ENCODE measurements around the gene BCL7C.
"Not testable (repeated sequence)": the region's sequence is repeated elsewhere in the genome, so short reads cannot be mapped to it uniquely, and the experiment has no call there.

BCL7C gene

DNA sequence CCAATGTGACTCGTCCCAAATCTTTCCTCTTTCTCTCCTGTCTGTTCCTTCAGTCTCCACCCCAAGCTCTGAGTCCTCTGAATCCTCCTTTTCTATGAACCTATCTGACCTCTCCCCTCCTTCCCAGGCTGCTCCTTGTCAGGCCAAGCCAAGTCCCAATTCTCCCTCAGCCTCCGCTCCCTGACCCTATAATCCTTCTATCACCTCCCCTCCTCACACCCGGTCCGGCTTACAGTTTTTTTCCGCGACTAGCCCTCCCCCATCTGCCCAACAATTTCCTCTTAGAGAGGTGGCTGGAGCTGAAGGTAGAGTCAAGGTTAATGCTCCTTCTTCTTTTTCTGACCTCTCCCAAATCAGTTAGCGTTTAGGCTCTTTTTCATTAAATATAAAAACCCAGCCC lies 33.1 kb downstream of the BCL7C start:
- not testable (repeated sequence) for DNase-seq

DNA sequence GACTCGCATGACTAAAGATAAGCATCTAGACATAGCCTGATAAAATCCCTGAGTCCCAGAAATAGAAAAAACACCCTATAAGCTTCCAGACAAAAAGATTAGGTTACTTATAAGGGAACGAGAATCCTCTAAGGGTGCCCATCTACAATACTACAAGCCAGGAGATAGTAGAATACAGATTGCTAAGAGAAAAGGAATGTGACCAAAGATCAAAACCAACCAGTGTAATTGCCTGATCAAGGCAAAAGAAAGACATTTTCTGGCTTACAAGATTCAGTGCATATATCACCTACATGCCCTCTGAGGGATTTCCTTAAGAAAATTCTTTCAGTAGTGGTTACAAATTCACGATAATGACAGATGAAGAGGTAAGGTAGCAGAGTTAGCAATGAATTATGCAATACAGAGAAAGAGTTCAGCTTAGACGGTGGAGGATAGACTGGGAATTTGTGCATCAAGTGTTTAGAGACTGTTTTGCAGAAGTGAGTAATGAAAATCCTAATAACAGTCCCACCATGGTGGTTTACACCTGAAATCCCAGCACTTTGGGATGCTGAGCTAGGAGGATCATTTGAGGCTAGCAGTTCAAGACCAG lies 35.0 kb downstream of the BCL7C start:
- no peak for DNase-seq

DNA sequence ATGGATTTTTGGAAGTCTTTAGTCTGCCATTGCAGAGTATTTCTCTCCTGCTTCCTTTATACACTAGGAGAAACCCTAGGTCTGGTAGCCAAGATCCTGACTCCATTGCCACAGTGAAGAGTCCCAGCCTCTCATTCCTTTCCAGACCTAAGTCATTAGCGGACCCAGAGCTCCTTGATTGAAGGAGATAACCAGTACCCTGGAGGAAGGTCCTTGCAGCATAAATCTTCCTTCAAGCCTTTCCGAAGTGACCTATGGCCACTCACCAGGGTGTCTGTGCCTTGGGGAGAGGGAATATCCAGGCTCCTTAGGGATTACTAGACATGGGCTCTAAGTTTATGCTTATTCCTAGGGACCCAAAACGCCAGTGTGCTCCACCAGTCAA lies 35.8 kb downstream of the BCL7C start:
- DNase-seq, result no peak

GRCh38 chr16:30853758-30854157 lies 40.1 kb downstream of the BCL7C start:
- no peak for DNase-seq

- DNase-seq, result no peak
Measured at GRCh38 chr16:30850246-30850645, 43.6 kb downstream of the BCL7C start.

- DNase-seq, result no peak
Measured at GRCh38 chr16:30846649-30847402, 47.1 kb downstream of the BCL7C start.

GRCh38 chr16:30844671-30845449 lies 49.0 kb downstream of the BCL7C start:
- DNase-seq, result peak; percentile 89 to 90

DNA sequence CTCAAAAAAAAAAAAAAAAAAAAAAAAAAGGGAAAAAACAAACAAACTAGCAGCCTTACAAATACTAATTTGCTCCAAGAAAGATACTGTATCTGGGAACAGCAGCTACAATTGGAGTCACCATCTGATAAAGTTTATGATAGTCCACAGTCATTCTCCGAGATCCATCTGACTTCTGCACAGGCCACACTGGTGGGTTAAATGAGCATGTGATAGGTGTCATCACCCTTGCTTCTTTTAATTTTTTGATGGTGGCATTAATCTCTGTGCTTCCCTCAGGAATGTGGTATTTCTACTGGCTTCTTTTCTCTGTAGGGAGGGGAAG lies 49.6 kb downstream of the BCL7C start:
- DNase-seq, result no peak

- DNase-seq, result no peak
Measured at GRCh38 chr16:30843501-30843900, 50.4 kb downstream of the BCL7C start.

DNA sequence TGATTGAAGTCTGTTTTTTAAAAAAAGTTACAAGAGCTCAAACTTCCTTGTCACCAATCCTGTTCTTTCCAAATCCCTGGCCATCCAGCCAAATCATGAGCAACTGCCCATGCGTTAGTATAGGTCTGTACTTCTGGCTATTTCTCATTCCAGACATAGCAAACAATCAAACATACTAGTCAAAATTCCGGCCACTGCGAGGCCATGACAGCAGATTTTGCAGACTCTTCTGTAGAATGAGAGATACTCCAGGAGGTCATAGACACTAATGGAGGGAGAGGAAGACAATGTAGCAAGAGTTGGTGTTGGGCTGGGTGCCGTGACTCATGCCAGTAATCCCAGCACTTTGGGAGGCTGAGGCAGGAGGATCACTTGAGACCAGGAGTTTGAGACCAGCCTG lies 50.9 kb downstream of the BCL7C start:
- no peak for DNase-seq

DNA sequence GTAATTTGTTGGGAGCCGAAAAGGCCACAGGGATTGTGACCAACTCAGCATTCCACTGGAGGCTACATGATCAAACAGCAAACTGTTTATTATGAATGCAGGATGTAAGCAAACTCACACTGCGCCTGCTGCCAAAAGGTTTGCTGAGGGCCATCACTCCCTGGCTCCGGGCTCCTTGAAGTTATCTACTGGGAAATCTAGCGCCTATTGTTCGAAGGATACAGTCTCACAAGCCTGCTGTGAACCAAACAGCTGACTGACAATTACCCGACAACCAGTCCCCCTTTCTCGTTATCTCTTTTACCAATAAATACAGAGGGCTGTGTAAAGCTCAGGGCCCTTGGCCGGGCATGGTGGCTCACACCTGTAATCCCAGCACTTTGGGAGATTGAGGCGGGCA lies 52.5 kb downstream of the BCL7C start:
- DNase-seq, result no peak

DNA sequence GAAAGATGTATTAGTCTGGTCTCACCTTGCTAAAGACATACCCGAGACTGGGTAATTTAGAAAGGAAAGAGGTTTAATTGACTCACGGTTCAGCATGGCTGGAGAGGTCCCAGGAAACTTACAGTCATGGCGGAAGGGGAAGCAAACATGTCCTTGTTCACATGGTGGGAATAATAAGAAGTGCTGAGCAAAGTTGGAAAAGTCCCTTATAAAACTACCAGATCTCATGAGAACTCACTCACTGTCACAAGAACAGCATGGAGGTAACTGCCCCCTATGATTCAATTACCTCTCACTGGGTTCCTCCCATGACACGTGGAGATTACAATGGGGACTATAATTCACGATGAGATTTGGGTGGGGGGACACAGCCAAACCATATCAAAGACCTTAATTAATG lies 53.3 kb downstream of the BCL7C start:
- DNase-seq, result no peak

DNA sequence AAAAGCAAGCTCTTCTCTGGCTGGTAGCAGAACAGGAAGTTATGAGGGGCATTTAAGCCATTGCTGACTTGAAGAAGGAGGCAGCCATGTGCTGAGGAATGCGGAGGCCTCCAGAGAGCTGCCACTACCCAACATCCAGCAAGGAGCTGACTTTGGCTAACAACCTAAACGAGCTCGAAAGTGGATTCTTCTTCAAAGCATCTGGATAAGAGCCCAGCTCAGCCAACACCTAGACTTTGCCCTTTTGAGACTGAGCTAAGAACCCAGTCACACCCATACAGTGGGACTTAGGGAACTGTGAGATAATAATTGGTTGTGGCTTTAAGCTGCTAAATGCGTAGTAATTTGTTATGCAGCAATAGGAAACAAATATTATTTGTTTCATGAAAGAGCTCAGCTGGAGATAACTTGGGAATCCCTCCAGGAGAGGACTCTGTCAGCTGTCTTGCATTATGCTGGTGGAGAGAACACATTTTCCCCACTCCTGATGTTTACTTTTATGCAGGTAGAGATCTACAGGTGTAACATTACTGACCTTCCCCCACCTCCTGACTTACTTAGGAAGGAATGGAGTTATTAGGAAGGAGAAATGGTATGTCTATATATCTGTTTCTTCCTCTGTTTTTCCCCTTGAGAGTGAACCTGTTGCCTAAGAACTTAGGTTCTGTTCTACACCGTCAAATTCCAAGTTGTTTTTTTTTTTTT lies 54.2 kb downstream of the BCL7C start:
- no peak for DNase-seq

GRCh38 chr16:30838876-30839471 lies 54.9 kb downstream of the BCL7C start:
- no peak for DNase-seq

GRCh38 chr16:30837904-30838303 lies 56.0 kb downstream of the BCL7C start:
- DNase-seq, result no peak
